ENCODE measurements around the gene TMEM132D.

- TF ChIP-seq POLR2A (IDR thresholded peaks at IDR 0.05; ENCODE audit: low read depth, low read length) (no peak), POLR2AphosphoS5 (IDR thresholded peaks at IDR 0.05; ENCODE audit: low read depth, low read length) (no peak)
Measured at GRCh38 chr12:129552996-129553750, 350.7 kb downstream of the TMEM132D start.

All from GM12892 (cell line).